Muscle layer of duodenum (tissue), 2 donors: ENCODE measurements around the gene SRA1.
A peak's percentile ranks its signal among the peaks of the same experiment; 100 is the strongest.
"Not testable (repeated sequence)": the region's sequence is repeated elsewhere in the genome, so short reads cannot be mapped to it uniquely, and the experiment has no call there.

Source experiments
- H3K27ac ChIP-seq: one replicate; pipeline ENCODE4 v1.7.0; 2013; ENCODE audit warnings: mild to moderate bottlenecking, low read length
- H3K27me3 ChIP-seq: one replicate; pipeline ENCODE4 v1.7.0; 2013; ENCODE audit warnings: low read depth, mild to moderate bottlenecking, control low read depth, low read length
- H3K36me3 ChIP-seq, 2 donors: one replicate each; pipeline ENCODE4 v1.7.0; 2013; ENCODE audit warnings: low read length in 2 of 2, control low read depth in 1 of 2, mild to moderate bottlenecking in 1 of 2; ENCODE audit not compliant: insufficient read depth in 2 of 2, control insufficient read depth in 1 of 2
- H3K4me1 ChIP-seq, 2 donors: one replicate each; pipeline ENCODE4 v1.7.0; 2013; ENCODE audit warnings: low read length in 2 of 2, mild to moderate bottlenecking in 2 of 2, control low read depth in 1 of 2, moderate library complexity in 1 of 2; ENCODE audit not compliant: insufficient read depth in 2 of 2, control insufficient read depth in 1 of 2
- H3K4me3 ChIP-seq, 2 donors: one replicate each; pipeline ENCODE4 v1.7.0; 2013; ENCODE audit warnings: low read length in 2 of 2, low read depth in 1 of 2, mild to moderate bottlenecking in 1 of 2
- H3K9me3 ChIP-seq, 2 donors: one replicate each; pipeline ENCODE4 v1.7.0; 2013; ENCODE audit warnings: low read length in 2 of 2, control low read depth in 1 of 2, mild to moderate bottlenecking in 1 of 2; ENCODE audit not compliant: control insufficient read depth in 1 of 2
- donor health status: healthy.

SRA1 gene

DNA sequence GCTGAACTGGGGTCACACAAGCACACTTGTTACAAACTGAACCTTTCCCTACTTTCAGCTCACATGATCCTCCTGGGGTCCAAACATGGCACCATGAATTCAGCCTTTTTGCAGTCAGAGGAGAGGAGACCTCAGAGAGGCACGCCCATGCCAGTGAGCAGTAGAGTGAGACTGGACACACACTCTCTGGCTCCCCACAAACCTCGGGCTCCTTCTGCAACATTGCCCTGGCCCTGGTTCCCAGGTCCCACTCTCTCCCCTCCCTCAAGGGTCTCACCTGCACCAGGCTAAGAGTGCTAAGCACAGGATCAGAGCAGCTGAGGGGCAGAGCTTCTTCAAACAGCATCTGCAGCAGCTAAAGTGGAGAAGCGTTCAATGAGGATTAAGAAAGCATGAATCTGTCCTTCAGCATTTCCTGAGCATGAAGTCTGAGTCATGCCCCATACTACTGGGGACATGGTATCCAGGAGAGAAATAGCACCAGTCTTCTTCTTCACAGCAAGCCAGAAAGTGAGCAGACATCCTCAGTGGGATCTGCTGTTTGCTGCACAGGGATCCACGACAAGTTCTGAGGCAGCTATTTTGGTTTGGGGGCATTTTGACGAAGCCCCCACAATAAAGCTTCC lies 34.6 kb upstream of the SRA1 start:
- Histone ChIP-seq H3K4me1 (no peaks in the 10 kb centered on the region), H3K4me3 (peak overlapping the region in 1 of 2 donors; percentile 12), H3K36me3 (no peaks in the 10 kb centered on the region), H3K27ac (peak overlapping the region; percentile 20), H3K27me3 (no peaks in the 10 kb centered on the region), H3K9me3 (no peaks in the 10 kb centered on the region)

DNA sequence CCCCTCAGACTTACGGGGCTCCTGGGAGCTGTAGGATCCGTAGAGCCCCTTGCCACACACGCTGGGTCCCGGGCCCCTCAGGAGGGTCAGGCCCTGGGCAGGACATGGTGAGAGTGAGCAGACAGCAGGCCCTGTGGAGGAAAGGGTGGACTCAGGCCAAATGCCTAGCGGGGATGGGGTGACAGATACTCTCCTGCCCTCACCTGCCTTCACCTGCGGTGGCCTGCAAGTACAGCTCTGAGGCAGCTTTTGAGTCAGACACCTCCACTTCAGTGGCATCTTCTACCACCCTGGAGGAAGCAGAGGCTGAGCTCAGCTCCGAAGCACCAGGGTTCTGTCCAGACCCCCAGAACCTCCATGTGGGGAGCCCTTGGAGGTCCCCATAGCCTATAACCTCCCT lies 33.6 kb upstream of the SRA1 start:
- peak overlapping the region; percentile 20 for H3K27ac ChIP-seq

DNA sequence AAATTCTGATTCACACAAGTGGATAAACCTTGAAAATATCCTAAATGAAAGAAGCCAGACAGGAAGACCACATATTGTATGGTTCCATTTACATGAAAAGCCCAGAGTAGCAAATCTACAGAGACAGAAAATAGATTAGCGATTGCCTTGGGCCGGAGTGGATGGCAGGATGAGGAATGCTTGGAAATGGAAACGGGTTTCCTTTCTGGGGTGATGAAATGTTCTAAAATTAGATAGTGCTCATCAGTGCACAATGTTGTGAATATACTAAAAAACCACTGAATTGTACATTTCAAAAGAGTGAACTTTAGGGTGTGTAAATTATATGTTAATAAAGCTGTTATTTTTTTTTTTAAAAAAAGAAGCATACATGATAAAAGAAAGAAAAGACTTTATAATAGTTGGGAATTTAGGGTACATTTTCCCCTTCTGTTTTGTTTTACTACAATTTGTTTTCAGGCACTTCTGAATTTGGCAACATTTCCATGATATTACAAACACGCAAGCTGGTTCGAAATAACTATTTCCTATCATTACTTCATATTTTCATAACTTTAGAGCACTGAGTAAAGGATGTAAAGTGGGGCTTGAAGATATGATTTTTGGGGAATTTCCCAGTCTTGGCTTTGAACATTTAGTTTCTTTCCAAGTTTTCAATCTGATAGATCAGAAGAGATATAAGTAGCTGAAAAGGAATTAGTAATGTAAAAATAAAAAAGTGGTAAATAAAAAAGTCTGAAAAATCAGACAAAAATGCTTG lies 31.2 kb upstream of the SRA1 start:
- no peaks in the 10 kb centered on the region for H3K4me1 ChIP-seq
- no peak overlapping the region for H3K4me3 ChIP-seq
- peak overlapping the region; percentile 43 for H3K27ac ChIP-seq
- no peaks in the 10 kb centered on the region for H3K36me3 ChIP-seq
- H3K27me3 ChIP-seq: no peaks in the 10 kb centered on the region
- H3K9me3 ChIP-seq: no peaks in the 10 kb centered on the region

More for the DNA sequence above, 33.6 kb upstream of the SRA1 start:
- Histone ChIP-seq H3K4me1 (no peaks in the 10 kb centered on the region), H3K4me3 (no peak overlapping the region), H3K27me3 (no peaks in the 10 kb centered on the region), H3K9me3 (no peaks in the 10 kb centered on the region), H3K36me3 (no peaks in the 10 kb centered on the region)

DNA sequence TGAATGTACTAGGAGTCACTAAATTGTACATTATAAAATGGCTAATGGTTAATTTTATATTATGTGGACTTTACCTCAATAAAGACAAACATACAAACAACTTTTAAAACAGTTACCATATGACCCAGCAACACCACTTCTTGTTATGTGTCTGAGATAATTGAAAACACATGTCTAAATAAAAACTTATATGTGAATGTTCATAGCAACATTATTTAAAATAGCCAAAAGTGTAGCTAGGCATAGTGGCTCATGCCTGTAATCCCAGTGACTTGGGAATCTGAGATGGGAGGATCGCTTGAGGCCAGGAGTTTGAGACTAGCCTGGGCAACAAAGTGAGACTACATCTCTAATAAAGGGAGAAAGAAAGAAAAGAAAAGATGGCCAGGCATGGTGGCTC lies 30.2 kb upstream of the SRA1 start:
- Histone ChIP-seq H3K4me1 (no peaks in the 10 kb centered on the region), H3K4me3 (no peak overlapping the region), H3K27me3 (no peaks in the 10 kb centered on the region), H3K27ac (no peak overlapping the region), H3K36me3 (no peaks in the 10 kb centered on the region), H3K9me3 (peaks cover 0 to 6% of the 10 kb centered on the region in 2 donors)

DNA sequence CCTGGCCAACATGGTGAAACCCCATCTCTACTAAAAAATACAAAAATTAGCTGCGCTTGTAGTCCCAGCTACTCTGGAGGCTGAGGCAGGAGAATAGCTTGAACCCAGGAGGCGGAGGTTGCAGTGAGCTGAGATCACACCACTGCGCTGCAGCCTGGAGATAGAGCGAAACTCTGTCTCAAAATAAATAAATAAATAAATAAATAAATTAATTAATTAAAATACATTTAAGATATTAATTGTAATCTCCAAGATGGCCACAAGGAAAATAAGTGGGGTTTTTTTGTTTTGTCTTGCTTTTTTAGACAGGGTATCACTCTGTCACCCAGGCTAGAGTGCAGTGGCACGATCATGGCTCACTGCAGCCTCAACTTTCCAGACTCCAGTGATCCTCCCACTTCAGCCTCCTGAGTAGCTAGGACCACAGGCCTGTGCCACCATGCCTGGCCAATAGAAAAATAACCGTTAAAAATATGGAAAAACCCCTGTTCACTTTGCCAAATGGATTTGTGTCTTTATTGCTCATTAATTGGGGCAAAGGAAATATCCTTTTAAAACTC lies 22.0 kb upstream of the SRA1 start:
- not testable (repeated sequence) for H3K4me1 ChIP-seq, H3K4me3 ChIP-seq, H3K36me3 ChIP-seq, H3K27me3 ChIP-seq, H3K9me3 ChIP-seq, H3K27ac ChIP-seq

DNA sequence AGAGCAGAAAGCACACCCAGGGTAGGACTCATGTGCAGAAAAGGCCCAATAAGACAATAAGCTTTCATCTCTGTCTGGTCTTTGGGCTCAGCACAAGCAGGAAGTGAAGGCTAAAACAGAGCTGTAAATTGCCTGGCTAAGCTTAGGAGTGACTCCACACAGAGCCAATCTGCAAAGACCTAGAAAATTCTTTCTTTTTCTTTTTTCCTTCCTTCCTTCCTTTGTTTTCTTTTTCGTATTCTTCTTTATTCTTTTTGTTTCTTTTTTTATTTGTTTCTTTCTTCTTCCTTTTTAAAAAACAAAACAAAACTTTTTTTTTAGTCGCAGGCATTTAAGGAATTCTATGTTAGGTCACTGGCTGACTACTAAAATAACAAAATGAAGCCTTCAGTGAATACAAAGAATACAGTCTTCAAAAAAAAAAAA lies 19.5 kb upstream of the SRA1 start:
- H3K4me1 ChIP-seq: no peaks in the 10 kb centered on the region
- no peaks in the 10 kb centered on the region for H3K9me3 ChIP-seq
- H3K36me3 ChIP-seq: no peaks in the 10 kb centered on the region
- peak overlapping the region; percentile 20 for H3K27ac ChIP-seq
- no peak overlapping the region for H3K4me3 ChIP-seq
- no peaks in the 10 kb centered on the region for H3K27me3 ChIP-seq

DNA sequence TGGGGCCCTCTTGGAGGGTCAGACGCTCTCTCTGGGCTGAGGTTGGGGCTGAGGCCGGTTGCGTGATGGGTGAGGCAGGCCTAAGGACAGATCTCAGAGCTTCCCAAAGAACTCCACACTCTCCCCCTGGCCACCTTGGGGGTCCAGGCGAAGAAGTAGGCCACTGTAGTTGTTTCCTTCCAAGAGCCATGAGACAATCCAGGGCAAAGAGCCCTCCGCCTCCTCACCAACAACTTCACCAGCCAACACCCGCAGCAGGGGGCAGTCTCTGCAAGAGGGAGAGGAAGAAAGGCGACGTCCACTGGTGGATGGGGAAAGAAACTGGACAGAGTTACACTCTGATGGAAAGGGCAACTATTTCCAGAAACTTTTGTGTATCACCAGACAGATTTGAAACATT lies 18.0 kb upstream of the SRA1 start:
- Histone ChIP-seq H3K27me3 (no peaks in the 10 kb centered on the region), H3K4me1 (peaks cover 0 to 11% of the 10 kb centered on the region in 2 donors), H3K36me3 (peaks cover 2 to 3% of the 10 kb centered on the region in 2 donors), H3K27ac (no peak overlapping the region), H3K4me3 (no peak overlapping the region), H3K9me3 (no peaks in the 10 kb centered on the region)

DNA sequence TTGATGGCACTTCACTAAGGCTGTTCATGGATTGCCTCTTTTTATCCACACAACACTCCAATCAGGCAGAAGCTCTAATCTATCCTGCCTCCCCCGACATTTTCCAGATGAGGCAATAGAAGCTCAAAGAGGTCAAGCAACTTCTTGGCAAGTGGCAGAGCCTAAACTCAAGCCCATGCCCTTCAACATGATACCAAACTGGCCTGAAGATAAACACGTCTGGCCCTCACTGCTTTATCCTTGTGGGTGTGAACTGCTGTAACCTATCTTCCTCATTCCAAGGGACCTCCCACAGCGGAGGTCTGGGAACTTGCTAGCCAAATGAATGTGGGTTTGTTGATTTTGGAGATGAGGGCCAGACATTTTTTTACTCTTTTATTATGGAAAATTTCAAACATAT lies 16.9 kb upstream of the SRA1 start:
- Histone ChIP-seq H3K27ac (no peak overlapping the region), H3K27me3 (no peaks in the 10 kb centered on the region), H3K9me3 (no peaks in the 10 kb centered on the region), H3K4me3 (no peak overlapping the region), H3K4me1 (peaks cover 0 to 18% of the 10 kb centered on the region in 2 donors), H3K36me3 (peaks cover 3 to 4% of the 10 kb centered on the region in 2 donors)

DNA sequence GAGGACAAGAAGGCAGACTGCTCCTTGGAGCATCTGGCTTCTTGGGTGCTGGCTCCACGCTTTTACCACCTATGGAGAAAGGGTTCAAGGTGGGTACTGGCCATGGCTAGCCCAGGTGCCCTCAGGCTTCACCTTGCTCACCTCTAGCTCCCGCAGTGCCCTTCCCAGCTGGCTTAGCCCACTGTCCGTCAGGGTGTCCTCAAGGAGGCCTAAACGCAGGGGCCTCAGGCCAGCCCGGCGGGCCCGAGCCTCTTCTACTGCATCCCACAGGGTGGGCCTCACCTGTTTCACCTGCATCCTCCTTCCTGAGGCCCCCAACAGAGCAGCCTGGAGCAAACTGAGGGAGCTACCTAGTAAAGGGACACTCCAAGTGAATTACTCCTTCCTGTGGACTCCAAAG lies 16.4 kb upstream of the SRA1 start:
- H3K4me1 ChIP-seq: peaks cover 3 to 21% of the 10 kb centered on the region in 2 donors
- H3K27ac ChIP-seq: no peak overlapping the region
- no peaks in the 10 kb centered on the region for H3K9me3 ChIP-seq
- H3K27me3 ChIP-seq: no peaks in the 10 kb centered on the region
- H3K4me3 ChIP-seq: no peak overlapping the region
- H3K36me3 ChIP-seq: peaks cover 4 to 5% of the 10 kb centered on the region in 2 donors

DNA sequence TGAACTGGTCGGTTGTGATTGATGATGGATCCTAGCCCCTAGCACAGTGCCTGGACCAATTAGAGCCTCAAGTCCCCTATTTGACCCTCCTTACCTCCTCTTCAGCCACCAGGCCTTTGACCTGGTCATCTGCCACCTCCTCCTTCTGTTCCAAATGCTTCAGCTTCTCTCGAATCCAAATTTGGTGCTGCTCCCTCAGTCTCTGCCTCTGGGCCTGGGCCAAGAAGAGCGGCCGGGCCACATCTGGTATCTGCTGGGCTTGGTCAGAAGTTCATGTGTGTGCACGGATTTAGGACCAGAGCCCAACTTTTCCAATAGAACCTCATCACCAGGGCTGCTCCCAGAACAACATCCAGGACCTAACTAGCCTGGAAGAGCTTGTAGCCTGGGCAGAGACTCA lies 13.8 kb upstream of the SRA1 start:
- H3K36me3 ChIP-seq: peaks cover 24 to 31% of the 10 kb centered on the region in 2 donors
- no peaks in the 10 kb centered on the region for H3K27me3 ChIP-seq
- no peak overlapping the region for H3K27ac ChIP-seq
- H3K9me3 ChIP-seq: no peaks in the 10 kb centered on the region
- H3K4me1 ChIP-seq: peaks cover 4 to 46% of the 10 kb centered on the region in 2 donors
- H3K4me3 ChIP-seq: no peak overlapping the region

DNA sequence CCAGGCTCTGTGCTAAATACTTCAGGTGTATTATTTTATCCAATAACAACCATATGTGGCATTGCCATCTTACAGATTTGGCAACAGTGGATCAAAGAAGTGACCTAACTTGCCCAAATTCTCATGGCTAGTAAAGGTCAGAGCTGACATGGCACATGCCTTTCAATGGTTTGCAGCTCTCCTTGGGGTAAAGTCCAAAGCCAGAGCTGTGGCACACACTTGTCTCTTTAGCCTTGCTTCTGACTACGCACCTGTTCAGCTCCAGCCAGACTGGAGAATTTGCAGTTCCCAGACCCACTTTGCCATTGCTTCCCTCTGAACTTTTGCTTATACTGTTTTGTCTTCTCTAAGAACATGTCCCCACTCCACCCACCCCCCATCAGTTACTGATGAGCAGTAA lies 13.2 kb upstream of the SRA1 start:
- no peak overlapping the region for H3K27ac ChIP-seq
- no peak overlapping the region for H3K4me3 ChIP-seq
- no peaks in the 10 kb centered on the region for H3K9me3 ChIP-seq
- no peaks in the 10 kb centered on the region for H3K27me3 ChIP-seq
- H3K4me1 ChIP-seq: peaks cover 8 to 52% of the 10 kb centered on the region in 2 donors
- peaks cover 24 to 32% of the 10 kb centered on the region in 2 donors for H3K36me3 ChIP-seq
